Ovary (tissue), 3 donors: ENCODE results near the gene TMEM212.

Source experiments
- CTCF ChIP-seq, 3 donors: fragments of 450-650 bp in 2 of 3; fragments of 200-600 bp in 1 of 3; IDR thresholded peaks; one replicate each; pipeline versions ENCODE4 v1.5.1 to v1.8.0; 2016 to 2022; ENCODE audit warnings: antibody characterized with exemption in 3 of 3, mild to moderate bottlenecking in 1 of 3
- POLR2A ChIP-seq: fragments of 450-650 bp; IDR thresholded peaks from one replicate; pipeline ENCODE4 v1.6.1; 2017; ENCODE audit warnings: antibody characterized with exemption, mild to moderate bottlenecking, moderate library complexity
- donor health status: DM: no; HTN: no; CAD: no.

- TF ChIP-seq CTCF (IDR thresholded peaks at IDR 0.05) (no peak), POLR2A (no peak)
Measured at GRCh38 chr3:171825222-171825828, 17.8 kb upstream of the TMEM212 start.
